GM12872 (cell line): ENCODE measurements around the gene COG5.

Source experiments
- CTCF ChIP-seq: IDR thresholded peaks from 3 replicates; pipeline ENCODE4 v1.5.1; 2011; ENCODE audit warnings: low read depth, mild to moderate bottlenecking, low read length, moderate library complexity; ENCODE audit not compliant: insufficient read depth

The COG5 gene

GRCh38 chr7:107599262-107599661 lies 35.5 kb upstream of the COG5 start:
- TF ChIP-seq CTCF: no peak

GRCh38 chr7:107597953-107598352 lies 34.2 kb upstream of the COG5 start:
- TF ChIP-seq CTCF: no peak

GRCh38 chr7:107597582-107597916 lies 33.8 kb upstream of the COG5 start:
- TF ChIP-seq CTCF: no peak

GRCh38 chr7:107596881-107597581 lies 33.3 kb upstream of the COG5 start:
- TF ChIP-seq CTCF: no peak

GRCh38 chr7:107594961-107595737 lies 31.4 kb upstream of the COG5 start:
- no peak for TF ChIP-seq CTCF

- no peak for TF ChIP-seq CTCF
These were observed 29.3 kb upstream of the COG5 start for GRCh38 chr7:107593025-107593410.

GRCh38 chr7:107592361-107593024 lies 28.8 kb upstream of the COG5 start:
- no peak for TF ChIP-seq CTCF
